HEK293 (cell line): ENCODE results near the gene ITGA5.

Source experiments
- EGR2 ChIP-seq: fragments of 450-650 bp; formaldehyde crosslinking; IDR thresholded peaks from 2 replicates; pipeline ENCODE4 v1.5.1; 2016; ENCODE audit warnings: low read depth, missing biosample characterization, missing genetic modification characterization
- SETDB1 ChIP-seq: IDR thresholded peaks from one replicate; pipeline ENCODE4 v1.6.1; 2017; ENCODE audit warnings: mild to moderate bottlenecking, low read length, moderate library complexity, mixed read lengths; ENCODE audit not compliant: insufficient read length
- ZBTB26 ChIP-seq: fragments of 450-650 bp; formaldehyde crosslinking; optimal IDR thresholded peaks from 2 replicates; pipeline ENCODE3; 2016; ENCODE audit warnings: missing biosample characterization, mild to moderate bottlenecking, missing genetic modification characterization
- ZFP3 ChIP-seq: fragments of 450-650 bp; formaldehyde crosslinking; IDR thresholded peaks from 2 replicates; pipeline ENCODE4 v1.5.1; 2016; ENCODE audit warnings: low read depth, missing biosample characterization, missing genetic modification characterization
- ZFP69B ChIP-seq: fragments of 450-650 bp; formaldehyde crosslinking; IDR thresholded peaks from 2 replicates; pipeline ENCODE4 v1.5.1; 2016; ENCODE audit warnings: missing biosample characterization, missing genetic modification characterization
- ZNF324 ChIP-seq: fragments of 450-650 bp; formaldehyde crosslinking; IDR thresholded peaks from 2 replicates; pipeline ENCODE4 v1.5.1; 2016; ENCODE audit warnings: missing biosample characterization, missing genetic modification characterization
- TF ChIP-seq, protein P1 (sequence below): fragments of 450-650 bp; formaldehyde crosslinking; IDR thresholded peaks from 2 replicates; pipeline ENCODE4 v1.5.1; 2016; ENCODE audit warnings: missing biosample characterization, missing genetic modification characterization

- TF ChIP-seq, protein P1, sequence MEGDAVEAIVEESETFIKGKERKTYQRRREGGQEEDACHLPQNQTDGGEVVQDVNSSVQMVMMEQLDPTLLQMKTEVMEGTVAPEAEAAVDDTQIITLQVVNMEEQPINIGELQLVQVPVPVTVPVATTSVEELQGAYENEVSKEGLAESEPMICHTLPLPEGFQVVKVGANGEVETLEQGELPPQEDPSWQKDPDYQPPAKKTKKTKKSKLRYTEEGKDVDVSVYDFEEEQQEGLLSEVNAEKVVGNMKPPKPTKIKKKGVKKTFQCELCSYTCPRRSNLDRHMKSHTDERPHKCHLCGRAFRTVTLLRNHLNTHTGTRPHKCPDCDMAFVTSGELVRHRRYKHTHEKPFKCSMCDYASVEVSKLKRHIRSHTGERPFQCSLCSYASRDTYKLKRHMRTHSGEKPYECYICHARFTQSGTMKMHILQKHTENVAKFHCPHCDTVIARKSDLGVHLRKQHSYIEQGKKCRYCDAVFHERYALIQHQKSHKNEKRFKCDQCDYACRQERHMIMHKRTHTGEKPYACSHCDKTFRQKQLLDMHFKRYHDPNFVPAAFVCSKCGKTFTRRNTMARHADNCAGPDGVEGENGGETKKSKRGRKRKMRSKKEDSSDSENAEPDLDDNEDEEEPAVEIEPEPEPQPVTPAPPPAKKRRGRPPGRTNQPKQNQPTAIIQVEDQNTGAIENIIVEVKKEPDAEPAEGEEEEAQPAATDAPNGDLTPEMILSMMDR: no peak
- TF ChIP-seq ZFP3 (tag by site-specific recombination): no peak
- TF ChIP-seq ZBTB26 (tag by site-specific recombination): no peak
- TF ChIP-seq EGR2 (tag by site-specific recombination): no peak
- no peak for TF ChIP-seq ZNF324
- no peak for TF ChIP-seq SETDB1
- TF ChIP-seq ZFP69B: no peak
Measured at GRCh38 chr12:54364413-54364812, 54.7 kb downstream of the ITGA5 start, which contains the start of gene GPR84.
